ENCODE data around the gene EZH1.

Gene EZH1

DNA sequence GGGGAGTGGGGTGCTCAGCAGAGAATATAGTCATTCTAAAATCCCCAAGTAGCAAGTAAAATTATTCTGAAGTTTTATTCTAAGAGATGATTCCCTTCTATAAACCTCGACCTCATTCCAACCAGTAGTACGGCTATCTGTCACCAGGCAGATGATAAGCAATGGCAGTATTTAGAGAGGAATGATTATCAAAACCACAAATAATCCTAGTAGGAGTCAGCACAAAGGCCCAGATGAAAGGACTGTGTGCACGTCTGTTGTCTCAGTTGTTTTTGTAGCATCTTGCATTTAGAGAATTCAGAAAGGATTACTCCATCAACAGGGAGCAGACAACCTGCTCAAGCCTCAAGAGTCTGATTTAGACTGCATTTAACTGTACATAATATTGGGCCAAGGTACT lies 21.2 kb downstream of the EZH1 start:
- Histone ChIP-seq H3K27me3 (ENCODE audit: insufficient read depth, poor library complexity, severe bottlenecking) (no peaks in the 10 kb centered on the region), H3K27ac (ENCODE audit: poor library complexity, severe bottlenecking) (no peak overlapping the region), H3K4me1 (ENCODE audit: insufficient read depth, poor library complexity, severe bottlenecking) (no peaks in the 10 kb centered on the region), H3K9me3 (ENCODE audit: severe bottlenecking) (no peaks in the 10 kb centered on the region), H3K4me3 (ENCODE audit: severe bottlenecking) (no peak overlapping the region), H3K36me3 (ENCODE audit: low read depth) (peaks cover 70% of the 10 kb centered on the region)
- TF ChIP-seq, protein P1, sequence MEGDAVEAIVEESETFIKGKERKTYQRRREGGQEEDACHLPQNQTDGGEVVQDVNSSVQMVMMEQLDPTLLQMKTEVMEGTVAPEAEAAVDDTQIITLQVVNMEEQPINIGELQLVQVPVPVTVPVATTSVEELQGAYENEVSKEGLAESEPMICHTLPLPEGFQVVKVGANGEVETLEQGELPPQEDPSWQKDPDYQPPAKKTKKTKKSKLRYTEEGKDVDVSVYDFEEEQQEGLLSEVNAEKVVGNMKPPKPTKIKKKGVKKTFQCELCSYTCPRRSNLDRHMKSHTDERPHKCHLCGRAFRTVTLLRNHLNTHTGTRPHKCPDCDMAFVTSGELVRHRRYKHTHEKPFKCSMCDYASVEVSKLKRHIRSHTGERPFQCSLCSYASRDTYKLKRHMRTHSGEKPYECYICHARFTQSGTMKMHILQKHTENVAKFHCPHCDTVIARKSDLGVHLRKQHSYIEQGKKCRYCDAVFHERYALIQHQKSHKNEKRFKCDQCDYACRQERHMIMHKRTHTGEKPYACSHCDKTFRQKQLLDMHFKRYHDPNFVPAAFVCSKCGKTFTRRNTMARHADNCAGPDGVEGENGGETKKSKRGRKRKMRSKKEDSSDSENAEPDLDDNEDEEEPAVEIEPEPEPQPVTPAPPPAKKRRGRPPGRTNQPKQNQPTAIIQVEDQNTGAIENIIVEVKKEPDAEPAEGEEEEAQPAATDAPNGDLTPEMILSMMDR (IDR thresholded peaks at IDR 0.05; ENCODE audit: poor library complexity, severe bottlenecking): no peak
- no peak for DNase-seq (ENCODE audit: low spot score)
- no peak for ATAC-seq (ENCODE audit: low read depth)

DNA sequence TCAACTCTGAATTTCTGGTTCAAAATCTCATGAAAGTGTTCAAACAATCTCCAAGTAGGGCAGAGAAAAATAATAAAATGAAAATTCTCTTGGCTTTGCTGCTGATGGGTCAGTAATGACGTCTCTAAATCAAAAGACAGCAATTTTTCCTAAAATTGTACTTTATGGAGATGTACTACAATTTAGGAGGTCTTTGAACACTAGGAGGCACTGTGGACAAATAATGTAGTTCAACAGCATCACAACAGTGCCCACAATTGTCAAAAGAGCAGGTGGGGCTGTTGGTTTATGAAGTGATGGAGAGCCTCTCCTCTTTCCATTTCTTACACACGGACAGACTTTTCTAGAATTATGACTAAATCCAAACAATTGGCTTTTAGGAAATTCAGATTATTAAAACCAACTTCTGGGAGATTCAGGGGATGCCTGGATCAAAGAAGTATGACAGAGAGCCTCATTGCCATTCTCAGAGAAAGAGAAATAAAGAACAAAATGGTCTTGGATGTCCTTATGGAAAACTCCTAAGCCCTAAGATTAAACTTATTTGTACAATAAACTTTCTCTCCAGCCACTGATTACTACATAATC lies 23.8 kb downstream of the EZH1 start:
- Histone ChIP-seq H3K27me3 (ENCODE audit: insufficient read depth, poor library complexity, severe bottlenecking) (no peaks in the 10 kb centered on the region), H3K9me3 (ENCODE audit: severe bottlenecking) (no peaks in the 10 kb centered on the region), H3K4me3 (ENCODE audit: severe bottlenecking) (no peak overlapping the region), H3K4me1 (ENCODE audit: insufficient read depth, poor library complexity, severe bottlenecking) (no peaks in the 10 kb centered on the region), H3K27ac (ENCODE audit: poor library complexity, severe bottlenecking) (no peak overlapping the region), H3K36me3 (ENCODE audit: low read depth) (peaks cover 77% of the 10 kb centered on the region)
- DNase-seq (ENCODE audit: low spot score): no peak
- ATAC-seq (ENCODE audit: low read depth): peak; percentile 71
- TF ChIP-seq, protein P1 (IDR thresholded peaks at IDR 0.05; ENCODE audit: poor library complexity, severe bottlenecking): peak; percentile 75

DNA sequence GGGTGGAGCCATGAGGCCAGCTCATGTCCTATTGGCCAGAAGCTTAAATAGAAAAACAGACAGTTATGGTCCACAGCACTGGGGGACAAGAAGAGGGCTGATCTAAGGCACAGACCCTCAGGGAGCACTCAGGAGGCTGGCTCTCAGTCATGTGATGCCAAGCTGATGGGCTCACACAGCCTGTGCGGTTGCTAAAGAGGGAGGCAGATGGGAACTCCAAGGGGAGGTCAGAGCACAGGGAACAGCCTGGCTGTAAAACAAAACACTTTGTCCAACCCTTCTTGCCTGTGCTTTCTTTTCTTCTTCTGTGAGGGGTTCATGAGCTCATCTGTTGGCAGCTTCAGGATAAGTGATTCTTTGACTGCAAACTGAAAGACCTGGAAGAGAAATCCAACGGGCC lies 35.3 kb downstream of the EZH1 start:
- Histone ChIP-seq H3K36me3 (ENCODE audit: low read depth) (peaks cover 70% of the 10 kb centered on the region), H3K4me3 (ENCODE audit: severe bottlenecking) (no peak overlapping the region), H3K9me3 (ENCODE audit: severe bottlenecking) (no peaks in the 10 kb centered on the region), H3K27me3 (ENCODE audit: insufficient read depth, poor library complexity, severe bottlenecking) (no peaks in the 10 kb centered on the region), H3K27ac (ENCODE audit: poor library complexity, severe bottlenecking) (no peak overlapping the region), H3K4me1 (ENCODE audit: insufficient read depth, poor library complexity, severe bottlenecking) (no peaks in the 10 kb centered on the region)
- TF ChIP-seq, protein P1 (IDR thresholded peaks at IDR 0.05; ENCODE audit: poor library complexity, severe bottlenecking): no peak
- ATAC-seq (ENCODE audit: low read depth) (no peak), DNase-seq (ENCODE audit: low spot score) (no peak)

DNA sequence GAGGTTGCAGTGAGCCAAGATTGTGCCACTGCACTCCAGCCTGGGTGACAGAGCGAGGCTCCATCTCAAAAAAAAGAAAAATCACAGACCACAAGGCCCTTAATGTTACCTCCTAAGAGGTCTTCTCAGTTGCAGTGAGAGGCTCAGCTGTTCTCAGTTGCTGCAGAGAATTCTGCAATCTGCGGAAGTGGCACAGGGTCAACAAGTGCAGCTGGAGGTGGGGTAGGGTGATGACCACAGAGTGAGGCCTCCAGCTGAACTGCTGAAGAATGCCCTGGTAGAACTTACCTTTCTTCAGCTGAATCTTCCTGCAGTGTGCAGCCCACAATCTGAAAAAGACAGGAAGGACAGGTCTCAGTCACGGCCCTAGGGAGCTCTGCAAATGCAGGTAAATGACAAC lies 36.3 kb downstream of the EZH1 start:
- H3K27me3 ChIP-seq (ENCODE audit: insufficient read depth, poor library complexity, severe bottlenecking): no peaks in the 10 kb centered on the region
- H3K4me3 ChIP-seq (ENCODE audit: severe bottlenecking): no peak overlapping the region
- TF ChIP-seq, protein P1 (IDR thresholded peaks at IDR 0.05; ENCODE audit: poor library complexity, severe bottlenecking): no peak
- H3K4me1 ChIP-seq (ENCODE audit: insufficient read depth, poor library complexity, severe bottlenecking): no peaks in the 10 kb centered on the region
- H3K27ac ChIP-seq (ENCODE audit: poor library complexity, severe bottlenecking): no peak overlapping the region
- H3K36me3 ChIP-seq (ENCODE audit: low read depth): peaks cover 69% of the 10 kb centered on the region
- DNase-seq (ENCODE audit: low spot score): no peak
- H3K9me3 ChIP-seq (ENCODE audit: severe bottlenecking): no peaks in the 10 kb centered on the region
- ATAC-seq (ENCODE audit: low read depth): no peak

DNA sequence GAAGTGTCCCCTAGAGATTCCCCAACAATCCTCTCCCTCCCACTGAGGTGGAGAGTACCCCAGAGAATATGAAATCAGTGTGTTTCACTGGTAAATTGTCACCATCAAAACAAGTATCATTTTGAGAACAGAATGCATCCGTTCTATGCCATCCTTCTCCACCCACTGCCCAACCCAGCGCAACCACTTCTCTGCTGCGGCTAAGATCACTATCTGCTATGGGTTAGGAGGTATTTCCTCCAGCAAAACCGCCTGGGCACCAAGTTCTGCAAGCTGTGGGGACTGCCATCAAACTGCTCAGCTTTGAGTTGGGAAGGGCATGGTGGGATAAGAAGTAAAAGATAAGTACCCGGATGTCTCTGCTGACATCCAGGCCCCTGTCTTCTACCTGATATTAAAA lies 38.1 kb downstream of the EZH1 start:
- ATAC-seq (ENCODE audit: low read depth) (no peak), DNase-seq (ENCODE audit: low spot score) (no peak)
- Histone ChIP-seq H3K36me3 (ENCODE audit: low read depth) (peaks cover 70% of the 10 kb centered on the region), H3K4me1 (ENCODE audit: insufficient read depth, poor library complexity, severe bottlenecking) (no peaks in the 10 kb centered on the region), H3K27ac (ENCODE audit: poor library complexity, severe bottlenecking) (no peak overlapping the region), H3K9me3 (ENCODE audit: severe bottlenecking) (no peaks in the 10 kb centered on the region), H3K27me3 (ENCODE audit: insufficient read depth, poor library complexity, severe bottlenecking) (no peaks in the 10 kb centered on the region), H3K4me3 (ENCODE audit: severe bottlenecking) (no peak overlapping the region)
- TF ChIP-seq, protein P1 (IDR thresholded peaks at IDR 0.05; ENCODE audit: poor library complexity, severe bottlenecking): no peak

Data from RWPE2 (cell line).